ENCODE measurements around the gene NUDT12. TPM values are rescaled to one million over a fixed set of nuclear protein-coding genes. Genes with fewer than 3 reads are reported as not detected.
A peak's percentile ranks its signal among the peaks of the same experiment; 100 is the strongest.

NUDT12 gene
- total RNA-seq, 1 donor from 2014 or later: 49.8 TPM

- no peak for TF ChIP-seq CTCF (IDR thresholded peaks at IDR 0.05)
- no peak for TF ChIP-seq EZH2 (IDR thresholded peaks at IDR 0.05)
- no peak for TF ChIP-seq EZH2phosphoT487 (IDR thresholded peaks at IDR 0.05)
- no peak for DNase-seq (ENCODE audit: low spot score)
Observed at GRCh38 chr5:103532086-103532734, 30.4 kb downstream of the NUDT12 start.

DNA sequence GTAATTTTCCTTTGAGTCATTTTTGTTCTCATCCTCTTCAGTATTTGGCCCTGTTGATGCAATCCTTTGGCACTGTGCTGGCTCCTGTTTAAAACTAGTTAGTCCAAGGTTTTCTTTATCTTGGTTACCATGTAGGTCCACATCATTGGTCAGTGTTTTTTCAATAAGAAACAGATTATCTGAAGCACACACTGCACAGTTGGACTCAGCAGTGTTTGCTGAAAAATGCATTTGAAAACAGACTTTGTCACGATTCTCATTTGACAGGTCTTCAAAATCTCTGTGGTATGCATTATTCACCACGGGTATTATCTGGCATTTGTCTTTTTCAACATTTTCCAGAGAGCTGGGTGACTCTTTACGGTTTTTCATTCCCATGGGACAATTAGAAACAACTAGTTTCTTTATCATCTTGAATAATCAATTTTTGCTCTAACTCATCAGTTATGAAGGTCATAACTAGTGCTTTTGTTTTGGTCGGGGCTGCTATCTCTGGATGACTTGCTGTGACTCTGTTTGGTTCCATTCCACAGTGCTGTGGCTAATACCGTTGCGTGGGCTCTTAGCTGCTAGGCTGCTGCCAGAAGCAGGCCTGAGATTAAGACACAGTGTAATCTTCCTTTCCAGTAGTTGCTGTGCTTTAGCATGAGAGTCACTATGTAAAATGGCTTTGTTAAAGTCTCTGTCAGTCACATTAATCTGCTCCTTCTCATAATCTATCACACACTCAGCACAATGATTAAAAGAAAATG lies 36.2 kb downstream of the NUDT12 start:
- no peak for TF ChIP-seq EZH2 (IDR thresholded peaks at IDR 0.05)
- H3K4me1 Mint-ChIP-seq: peaks cover 22% of the 10 kb centered on the region
- H3K4me3 Mint-ChIP-seq: no peak overlapping the region
- no peaks in the 10 kb centered on the region for H3K9me3 ChIP-seq (ENCODE audit: low read depth)
- no peaks in the 10 kb centered on the region for H3K36me3 ChIP-seq
- no peak overlapping the region for H3K4me3 ChIP-seq
- H3K79me2 ChIP-seq (ENCODE audit: low read depth): no peaks in the 10 kb centered on the region
- H4K20me1 ChIP-seq (ENCODE audit: low read depth): no peaks in the 10 kb centered on the region
- no peak for DNase-seq (ENCODE audit: low spot score)
- no peaks in the 10 kb centered on the region for H3K27me3 Mint-ChIP-seq (ENCODE audit: insufficient read depth, low read depth)
- no peaks in the 10 kb centered on the region for H3K4me1 ChIP-seq
- H3K27ac Mint-ChIP-seq: peak overlapping the region; percentile 67
- H3K9ac ChIP-seq: no peak overlapping the region
- peaks cover 2% of the 10 kb centered on the region for H3K9me3 Mint-ChIP-seq
- H3K4me2 ChIP-seq: no peak overlapping the region
- no peaks in the 10 kb centered on the region for H3F3A ChIP-seq (ENCODE audit: low read depth)
- peak overlapping the region; percentile 14 for H2AFZ ChIP-seq (replicated peaks)
- no peaks in the 10 kb centered on the region for H3K36me3 Mint-ChIP-seq
- no peaks in the 10 kb centered on the region for H3K27me3 ChIP-seq
- H3K27ac ChIP-seq: no peak overlapping the region

More at GRCh38 chr5:103532086-103532734, 30.4 kb downstream of the NUDT12 start:
- Histone ChIP-seq H3K9me3 (ENCODE audit: low read depth) (no peaks in the 10 kb centered on the region), H3K9ac (no peak overlapping the region), H3K27ac (no peak overlapping the region), H2AFZ (replicated peaks) (no peak overlapping the region), H3K4me1 (no peaks in the 10 kb centered on the region), H3F3A (ENCODE audit: low read depth) (no peaks in the 10 kb centered on the region), H3K4me2 (no peak overlapping the region), H3K79me2 (ENCODE audit: low read depth) (no peaks in the 10 kb centered on the region), H3K4me3 (no peak overlapping the region), H4K20me1 (ENCODE audit: low read depth) (no peaks in the 10 kb centered on the region), H3K27me3 (no peaks in the 10 kb centered on the region), H3K36me3 (no peaks in the 10 kb centered on the region)
- H3K36me3 Mint-ChIP-seq: no peaks in the 10 kb centered on the region
- no peaks in the 10 kb centered on the region for H3K9me3 Mint-ChIP-seq
- no peaks in the 10 kb centered on the region for H3K27me3 Mint-ChIP-seq (ENCODE audit: insufficient read depth, low read depth)
- H3K27ac Mint-ChIP-seq: no peak overlapping the region
- peaks cover 2% of the 10 kb centered on the region for H3K4me1 Mint-ChIP-seq
- no peak overlapping the region for H3K4me3 Mint-ChIP-seq

GRCh38 chr5:103525361-103525760 lies 37.2 kb downstream of the NUDT12 start:
- Histone ChIP-seq H3K4me1 (no peaks in the 10 kb centered on the region), H2AFZ (replicated peaks) (no peak overlapping the region), H3K36me3 (no peaks in the 10 kb centered on the region), H3K9ac (no peak overlapping the region), H3K79me2 (ENCODE audit: low read depth) (no peaks in the 10 kb centered on the region), H3K27me3 (no peaks in the 10 kb centered on the region), H4K20me1 (ENCODE audit: low read depth) (no peaks in the 10 kb centered on the region), H3K9me3 (ENCODE audit: low read depth) (no peaks in the 10 kb centered on the region), H3K4me3 (no peak overlapping the region), H3F3A (ENCODE audit: low read depth) (no peaks in the 10 kb centered on the region), H3K27ac (no peak overlapping the region), H3K4me2 (no peak overlapping the region)
- TF ChIP-seq CTCF (IDR thresholded peaks at IDR 0.05) (no peak), EZH2phosphoT487 (IDR thresholded peaks at IDR 0.05) (no peak), EZH2 (IDR thresholded peaks at IDR 0.05) (no peak)
- Mint-ChIP-seq H3K9me3 (peaks cover 2% of the 10 kb centered on the region), H3K27me3 (ENCODE audit: insufficient read depth, low read depth) (no peaks in the 10 kb centered on the region), H3K4me3 (no peak overlapping the region), H3K4me1 (peaks cover 22% of the 10 kb centered on the region), H3K27ac (no peak overlapping the region), H3K36me3 (no peaks in the 10 kb centered on the region)
- DNase-seq (ENCODE audit: low spot score): no peak

DNA sequence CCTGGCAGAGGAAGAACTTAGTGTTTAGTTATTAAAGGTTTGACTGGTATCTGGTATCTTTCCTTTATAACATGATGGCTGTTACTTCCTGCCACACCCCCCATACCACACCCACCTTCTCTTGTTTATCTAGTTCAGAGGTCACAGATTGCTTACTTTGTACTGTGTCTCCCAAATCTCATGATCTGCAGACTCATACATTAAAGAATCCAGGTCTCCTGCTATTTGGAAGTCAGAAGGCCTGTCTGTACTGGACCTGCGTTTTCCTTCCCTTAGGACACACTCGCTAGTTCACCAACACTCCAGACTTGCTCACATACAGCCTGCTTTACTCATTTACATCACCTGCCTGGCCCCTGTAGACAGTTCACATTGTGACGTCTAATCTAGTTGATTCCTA lies 39.3 kb downstream of the NUDT12 start:
- H3K9ac ChIP-seq: no peak overlapping the region
- H3K36me3 ChIP-seq: no peaks in the 10 kb centered on the region
- no peak overlapping the region for H3K27ac ChIP-seq
- no peak overlapping the region for H3K4me3 ChIP-seq
- Mint-ChIP-seq H3K9me3 (peaks cover 2% of the 10 kb centered on the region), H3K4me3 (no peak overlapping the region), H3K27ac (no peak overlapping the region), H3K4me1 (peaks cover 22% of the 10 kb centered on the region), H3K27me3 (ENCODE audit: insufficient read depth, low read depth) (no peaks in the 10 kb centered on the region), H3K36me3 (no peaks in the 10 kb centered on the region)
- H3K27me3 ChIP-seq: no peaks in the 10 kb centered on the region
- no peaks in the 10 kb centered on the region for H3K79me2 ChIP-seq (ENCODE audit: low read depth)
- H3K4me2 ChIP-seq: no peak overlapping the region
- no peaks in the 10 kb centered on the region for H3K9me3 ChIP-seq (ENCODE audit: low read depth)
- peaks cover 4% of the 10 kb centered on the region for H3K4me1 ChIP-seq
- DNase-seq (ENCODE audit: low spot score): no peak
- no peak overlapping the region for H2AFZ ChIP-seq (replicated peaks)
- TF ChIP-seq CTCF (IDR thresholded peaks at IDR 0.05) (no peak), EZH2 (IDR thresholded peaks at IDR 0.05) (no peak), EZH2phosphoT487 (IDR thresholded peaks at IDR 0.05) (no peak)
- H3F3A ChIP-seq (ENCODE audit: low read depth): no peaks in the 10 kb centered on the region
- H4K20me1 ChIP-seq (ENCODE audit: low read depth): no peaks in the 10 kb centered on the region
